NCI-H226 (cell line): ENCODE results near the gene ACOXL.

Experiments
- DNase-seq: peaks from one replicate; pipeline ENCODE4 v3.0.0-alpha.2; 2015

Gene ACOXL

GRCh38 chr2:111145951-111146350 lies 413.6 kb downstream of the ACOXL start:
- DNase-seq: no peak

- no peak for DNase-seq
Measured at GRCh38 chr2:111148225-111148873, 416.0 kb downstream of the ACOXL start.

DNA sequence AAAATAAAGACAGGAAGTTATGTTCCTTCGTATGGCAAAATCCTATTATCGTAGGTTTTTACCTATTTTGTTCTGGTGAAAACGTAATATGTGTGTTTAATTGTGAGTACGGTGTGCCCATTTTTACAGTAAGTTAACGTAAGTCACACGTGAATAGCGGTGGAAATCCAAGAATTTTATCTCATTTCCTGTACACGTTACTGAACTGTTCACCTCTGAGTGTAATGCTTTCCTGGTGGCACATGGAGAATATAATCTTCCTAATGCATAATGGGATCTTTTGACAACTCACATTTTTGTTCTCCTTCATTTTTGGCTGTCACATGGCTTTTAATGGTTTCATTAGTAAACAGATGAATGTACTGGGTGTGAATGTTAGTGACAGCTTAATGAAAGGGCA lies 416.6 kb downstream of the ACOXL start:
- DNase-seq: no peak

GRCh38 chr2:111149882-111150455 lies 417.6 kb downstream of the ACOXL start:
- DNase-seq: no peak

DNA sequence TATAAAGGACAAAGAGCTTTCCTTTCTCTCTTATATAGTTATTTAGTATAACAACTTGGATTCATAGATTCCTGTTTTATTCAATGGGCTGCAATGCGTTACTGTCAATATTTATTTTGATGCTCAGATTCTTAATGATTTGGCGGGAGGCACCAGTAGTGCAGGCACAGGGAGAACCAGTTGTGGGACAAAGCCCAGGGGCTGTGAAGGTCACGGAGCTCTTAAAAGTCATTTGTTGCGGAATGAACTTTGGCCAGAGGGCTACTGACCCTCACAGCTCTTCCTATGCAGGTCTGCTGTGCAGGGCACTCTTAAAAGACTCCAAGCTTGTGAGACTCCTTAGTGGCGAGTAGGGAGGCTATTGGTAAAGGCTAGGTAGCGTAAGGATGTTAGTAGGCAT lies 422.4 kb downstream of the ACOXL start:
- no peak for DNase-seq

DNA sequence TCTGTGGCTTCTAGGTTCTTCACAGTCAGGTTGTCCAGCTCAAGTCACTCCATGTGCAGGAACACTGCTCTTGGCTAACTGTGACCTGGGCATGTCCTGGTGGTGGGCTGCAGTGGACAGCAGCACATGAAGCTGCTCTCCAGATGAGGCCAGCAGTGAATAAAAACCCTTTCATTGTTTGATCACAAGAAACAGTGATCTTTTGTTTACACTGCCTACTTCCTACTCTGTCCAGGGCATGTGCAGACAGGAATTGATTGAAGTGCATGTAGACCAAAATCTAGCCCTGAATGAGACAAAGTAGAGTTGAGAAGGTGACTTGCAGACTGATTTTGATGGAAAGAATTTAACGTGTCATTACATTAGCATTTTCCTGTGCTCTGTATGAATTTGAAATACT lies 423.2 kb downstream of the ACOXL start:
- no peak for DNase-seq

DNA sequence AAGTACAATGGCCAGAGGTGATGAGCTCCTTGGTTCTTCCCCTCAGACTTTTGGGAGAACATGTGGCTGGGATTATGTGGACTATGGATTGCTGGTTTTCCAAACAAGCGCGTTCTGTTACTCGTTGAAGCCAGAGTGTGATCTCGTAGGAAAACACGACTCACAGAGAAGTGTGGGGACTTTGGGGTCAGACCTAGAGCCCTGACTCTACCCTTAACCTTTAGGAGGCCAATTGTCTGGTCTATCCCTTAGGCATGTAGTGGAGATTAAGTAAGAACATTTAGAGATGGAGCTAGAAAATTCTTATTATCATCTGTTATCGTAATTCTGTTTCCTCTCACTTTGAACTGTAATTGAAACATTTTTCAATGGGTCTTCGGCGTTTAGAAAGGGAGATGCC lies 424.2 kb downstream of the ACOXL start:
- no peak for DNase-seq

DNA sequence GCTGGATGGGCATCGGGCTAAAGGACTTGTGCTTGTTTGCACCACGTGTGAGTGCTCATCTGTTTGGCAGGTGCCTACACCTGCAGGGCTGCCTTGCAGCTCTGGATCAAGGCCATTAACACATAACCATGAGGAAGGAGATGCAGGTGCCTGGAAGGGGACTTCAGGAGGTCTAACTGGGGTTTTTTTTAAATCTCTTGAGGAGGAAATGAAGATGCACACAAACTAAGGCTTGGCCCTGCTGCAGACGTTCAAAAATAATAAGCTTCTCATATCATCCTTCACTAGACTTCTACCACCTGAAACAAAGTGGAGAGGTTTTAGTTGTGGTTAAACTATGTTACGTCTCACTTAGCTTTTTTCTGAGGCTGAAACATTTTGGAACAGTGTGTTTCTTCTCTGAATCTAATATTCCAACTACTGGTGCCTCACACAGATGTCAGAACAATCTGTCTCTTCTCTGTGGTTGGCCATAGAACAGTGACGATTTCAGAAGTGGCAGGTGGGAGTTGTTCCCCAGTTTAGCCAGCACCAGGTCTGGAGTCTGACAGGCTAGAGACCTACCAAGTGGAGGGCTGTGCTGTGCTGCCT lies 424.8 kb downstream of the ACOXL start:
- DNase-seq: no peak

GRCh38 chr2:111157798-111158197 lies 425.4 kb downstream of the ACOXL start:
- DNase-seq: no peak

GRCh38 chr2:111159641-111160040 lies 427.3 kb downstream of the ACOXL start:
- no peak for DNase-seq

DNA sequence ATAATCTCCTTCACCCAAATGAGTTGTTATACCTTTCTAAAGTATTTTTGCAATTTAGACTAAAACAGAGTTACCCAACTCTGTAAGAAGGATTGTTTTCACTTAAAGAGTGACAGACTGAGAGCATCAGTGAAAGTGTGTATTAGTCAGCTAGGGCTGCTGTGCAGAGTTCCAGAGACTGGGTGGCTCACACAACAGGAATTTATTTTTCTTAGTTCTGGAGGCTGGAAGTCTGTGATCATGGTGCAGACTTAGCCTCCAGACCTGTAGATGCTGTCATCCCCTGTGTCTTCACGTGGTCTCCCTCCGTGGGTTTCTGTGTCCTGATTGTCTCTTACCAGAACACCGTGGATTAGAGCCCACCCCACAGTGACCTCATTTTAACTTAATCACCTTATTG lies 428.4 kb downstream of the ACOXL start:
- peak; percentile 72 for DNase-seq

DNA sequence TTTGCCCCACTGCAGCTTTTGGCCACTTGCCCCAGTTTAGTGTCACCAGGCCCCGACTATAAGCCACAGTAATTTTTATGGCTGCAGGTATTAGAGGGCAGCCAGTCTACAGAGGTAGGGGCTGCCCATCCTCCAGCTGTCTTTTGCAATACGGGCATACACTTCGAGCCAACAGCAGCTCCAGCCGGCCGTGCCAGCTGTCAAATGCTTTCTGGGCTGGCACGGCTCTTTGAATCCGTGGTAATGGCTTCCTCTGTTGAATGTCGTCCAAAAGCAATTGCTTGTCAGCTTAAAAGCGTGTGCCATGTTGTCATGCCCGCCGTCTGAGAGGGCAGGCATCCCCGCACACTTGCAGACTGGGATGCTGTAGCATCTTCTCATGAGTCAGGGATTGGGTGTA lies 429.6 kb downstream of the ACOXL start:
- no peak for DNase-seq

- no peak for DNase-seq
Measured at GRCh38 chr2:111162718-111163331, 430.5 kb downstream of the ACOXL start.

DNA sequence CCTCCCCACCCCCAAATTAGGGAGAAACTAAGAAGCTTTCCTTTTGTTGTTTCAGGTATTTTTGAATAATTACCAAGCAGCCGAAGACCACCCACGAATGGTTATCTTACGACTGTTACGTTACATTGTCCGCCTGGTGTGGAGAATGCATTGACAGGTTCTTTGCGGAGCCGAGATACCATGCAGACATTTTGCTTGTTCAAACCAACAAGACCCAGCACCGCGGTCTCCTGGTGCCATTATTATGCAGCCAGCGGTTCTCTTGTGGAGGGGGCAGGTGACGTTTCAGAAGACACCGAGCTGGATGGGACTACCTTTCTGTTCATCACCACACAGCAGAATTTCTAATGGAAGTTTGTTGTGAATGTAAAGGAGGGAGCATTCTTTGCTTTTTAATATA lies 431.7 kb downstream of the ACOXL start:
- no peak for DNase-seq

DNA sequence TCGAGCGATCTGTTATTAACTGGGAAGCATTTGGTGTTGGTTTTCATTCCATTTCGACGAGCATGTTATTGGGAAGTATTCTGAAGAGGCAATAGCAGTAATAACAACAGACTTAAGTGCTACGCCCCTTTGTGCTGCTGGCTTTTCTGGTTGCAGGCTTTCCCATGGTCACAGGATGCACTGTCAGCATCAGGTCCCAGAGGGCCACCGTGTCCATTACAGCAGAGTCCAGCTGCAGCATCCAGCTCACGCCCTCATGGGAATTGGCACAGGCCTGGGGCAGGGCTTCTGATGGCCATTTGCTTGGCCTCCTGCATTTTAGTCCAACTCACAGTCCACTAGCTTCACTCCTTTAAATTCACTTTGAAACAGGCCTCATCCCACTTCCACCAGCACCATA lies 432.7 kb downstream of the ACOXL start:
- no peak for DNase-seq

DNA sequence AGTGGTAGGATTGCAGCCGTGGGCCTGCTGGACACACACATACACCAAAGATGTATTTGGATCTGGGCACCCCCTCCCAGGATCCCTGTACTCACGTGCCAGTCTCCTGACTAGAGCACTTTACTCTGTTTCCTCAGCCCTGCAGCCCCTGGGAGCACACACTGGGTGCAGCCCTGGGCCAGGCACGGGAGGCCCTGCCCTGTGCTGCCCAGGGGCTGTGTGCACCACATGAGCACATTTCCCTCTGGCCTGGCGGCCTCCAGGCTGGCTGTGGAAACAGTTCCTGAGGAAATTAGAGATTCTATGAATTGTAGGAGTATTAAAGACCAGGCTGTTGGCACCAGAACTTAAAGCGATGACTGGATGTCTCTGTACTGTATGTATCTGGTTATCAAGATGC lies 433.7 kb downstream of the ACOXL start:
- DNase-seq: no peak

DNA sequence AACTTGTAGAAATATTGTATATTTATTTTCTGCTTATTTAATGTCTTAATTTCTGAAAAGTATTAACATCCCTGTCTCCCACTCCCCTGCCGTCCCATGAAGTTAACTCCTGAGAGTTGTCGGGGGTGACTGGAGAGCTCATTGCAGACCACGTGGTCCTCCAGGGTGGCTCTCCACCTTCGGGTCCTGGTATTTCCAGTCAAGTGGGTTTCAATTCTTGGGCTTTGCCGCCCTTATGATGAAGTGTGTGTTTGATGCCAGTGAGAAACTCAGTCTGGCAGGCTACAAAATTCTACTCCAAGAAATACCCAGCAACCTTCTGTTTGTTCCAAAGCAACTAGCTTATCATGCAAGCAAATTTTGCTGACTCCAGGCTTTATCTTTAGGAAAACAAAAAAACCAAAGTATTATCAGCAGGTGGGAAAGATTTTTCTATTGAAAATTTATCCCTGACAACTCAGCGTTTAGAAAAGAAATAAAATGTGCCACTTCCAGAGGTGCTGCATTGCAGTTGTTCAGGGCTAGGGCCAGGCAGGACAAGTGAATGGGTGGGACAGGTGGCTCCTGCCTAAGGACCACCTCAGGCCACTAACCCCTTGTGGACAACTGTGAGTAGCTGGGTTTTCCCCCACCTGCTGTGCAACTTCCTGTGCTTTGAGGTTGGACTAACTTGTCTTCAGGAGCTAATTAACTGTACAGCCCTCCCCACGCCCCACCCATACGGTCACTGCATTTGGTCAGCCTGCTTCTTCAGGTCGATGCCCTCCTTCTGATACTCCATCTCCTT lies 434.9 kb downstream of the ACOXL start:
- DNase-seq: no peak

DNA sequence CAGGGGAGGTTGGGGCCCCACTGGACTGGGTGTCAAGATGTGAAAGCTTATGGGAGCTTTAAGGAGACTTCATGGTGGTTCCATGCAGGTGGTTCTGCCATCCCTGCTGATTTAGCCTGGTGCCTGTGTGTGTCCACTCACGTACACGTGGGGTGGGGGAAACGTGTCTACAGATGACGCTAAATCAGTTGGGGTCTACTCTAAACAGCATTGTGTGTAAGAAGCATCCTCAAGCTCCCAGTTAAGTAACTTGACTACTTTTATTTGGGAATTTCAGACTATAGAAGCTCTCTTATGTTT lies 435.4 kb downstream of the ACOXL start:
- no peak for DNase-seq
